H9 (cell line): ENCODE data around the gene CBX5. TPM values are rescaled to one million over a fixed set of nuclear protein-coding genes. Genes with fewer than 3 reads are reported as not detected.

ENCODE experiments used
- DNase-seq: peaks from one replicate; pipeline ENCODE4 v3.0.0-alpha.2; 2017
- H2AFZ ChIP-seq: one replicate; pipeline ENCODE4 v1.6.1; 2013; ENCODE audit warnings: mild to moderate bottlenecking, low read length, control low read depth, moderate library complexity
- H2AK5ac ChIP-seq: 2 replicates; pipeline ENCODE4 v1.6.1; 2013; ENCODE audit warnings: low read length, control low read depth, mixed read lengths; ENCODE audit not compliant: insufficient read length
- H2BK120ac ChIP-seq: one replicate; pipeline ENCODE4 v1.6.1; 2013; ENCODE audit warnings: low read depth, mild to moderate bottlenecking, low read length, control low read depth, inconsistent platforms; ENCODE audit not compliant: poor library complexity, severe bottlenecking
- H2BK12ac ChIP-seq: 2 replicates; pipeline ENCODE4 v1.6.1; 2013; ENCODE audit warnings: low read length, control low read depth, mixed read lengths, low read depth; ENCODE audit not compliant: insufficient read length
- H2BK15ac ChIP-seq: 2 replicates; pipeline ENCODE4 v1.6.1; 2013; ENCODE audit warnings: low read depth, low read length, control low read depth
- H2BK20ac ChIP-seq: one replicate; pipeline ENCODE4 v1.6.1; 2013; ENCODE audit warnings: low read depth, mild to moderate bottlenecking, low read length, control low read depth, inconsistent platforms; ENCODE audit not compliant: poor library complexity, severe bottlenecking
- H2BK5ac ChIP-seq: 2 replicates; pipeline ENCODE4 v1.6.1; 2013; ENCODE audit warnings: low read length, control low read depth, mixed read lengths; ENCODE audit not compliant: insufficient read length
- H3K14ac ChIP-seq: 2 replicates; pipeline ENCODE4 v1.6.1; 2013; ENCODE audit warnings: low read length, control low read depth; ENCODE audit not compliant: insufficient read depth
- H3K18ac ChIP-seq: 2 replicates; pipeline ENCODE4 v1.6.1; 2013; ENCODE audit warnings: low read depth, mild to moderate bottlenecking, mixed read lengths, low read length, control low read depth; ENCODE audit not compliant: insufficient read length
- H3K23ac ChIP-seq: 2 replicates; pipeline ENCODE4 v1.6.1; 2013; ENCODE audit warnings: low read length, control low read depth, mixed read lengths, low read depth; ENCODE audit not compliant: insufficient read length
- H3K23me2 ChIP-seq: 2 replicates; pipeline ENCODE4 v1.6.1; 2013; ENCODE audit warnings: low read depth, mild to moderate bottlenecking, mixed read lengths, low read length, control low read depth; ENCODE audit not compliant: insufficient read length, poor library complexity, severe bottlenecking
- H3K27ac ChIP-seq: 2 replicates; pipeline ENCODE4 v1.5.1; 2013; ENCODE audit warnings: low read length, control low read depth, mixed read lengths, low read depth; ENCODE audit not compliant: insufficient read length
- H3K27me3 ChIP-seq: 2 replicates; pipeline ENCODE4 v1.6.1; 2013; ENCODE audit warnings: low read length, control low read depth, inconsistent platforms; ENCODE audit not compliant: insufficient read depth
- H3K4ac ChIP-seq: 2 replicates; pipeline ENCODE4 v1.6.1; 2013; ENCODE audit warnings: low read depth, mild to moderate bottlenecking, control low read depth, inconsistent platforms, low read length, moderate library complexity
- H3K4me1 ChIP-seq: 2 replicates; pipeline ENCODE4 v1.6.1; 2013; ENCODE audit warnings: low read length, control low read depth, inconsistent platforms; ENCODE audit not compliant: insufficient read depth
- H3K4me2 ChIP-seq: 2 replicates; pipeline ENCODE4 v1.6.1; 2013; ENCODE audit warnings: low read length, control low read depth, mixed read lengths; ENCODE audit not compliant: insufficient read length, insufficient read depth
- H3K56ac ChIP-seq: 2 replicates; pipeline ENCODE4 v1.6.1; 2013; ENCODE audit warnings: low read depth, mild to moderate bottlenecking, mixed read lengths, low read length, control low read depth; ENCODE audit not compliant: insufficient read length
- H3K79me1 ChIP-seq: 2 replicates; pipeline ENCODE4 v1.6.1; 2013; ENCODE audit warnings: low read depth, mild to moderate bottlenecking, moderate library complexity, low read length, control low read depth, inconsistent platforms; ENCODE audit not compliant: insufficient read depth, poor library complexity, severe bottlenecking
- H3K79me2 ChIP-seq: 2 replicates; pipeline ENCODE4 v1.6.1; 2013; ENCODE audit warnings: low read length, control low read depth, inconsistent platforms; ENCODE audit not compliant: insufficient read depth
- H3K9ac ChIP-seq: 2 replicates; pipeline ENCODE4 v1.6.1; 2013; ENCODE audit warnings: low read length, control low read depth, mixed read lengths; ENCODE audit not compliant: insufficient read length; ENCODE audit errors: extremely low read depth
- H3K9me3 ChIP-seq: one replicate; pipeline ENCODE4 v1.6.1; 2013; ENCODE audit warnings: low read depth, low read length, inconsistent platforms; ENCODE audit not compliant: control insufficient read depth
- H3T11ph ChIP-seq: one replicate; pipeline ENCODE4 v1.6.1; 2013; ENCODE audit warnings: mild to moderate bottlenecking, low read length, control low read depth, inconsistent platforms
- H4K20me1 ChIP-seq: one replicate; pipeline ENCODE4 v1.6.1; 2013; ENCODE audit not compliant: control insufficient read depth, insufficient read length, insufficient read depth
- H4K5ac ChIP-seq: 2 replicates; pipeline ENCODE4 v1.6.1; 2013; ENCODE audit warnings: low read depth, mild to moderate bottlenecking, mixed read lengths, low read length, control low read depth; ENCODE audit not compliant: insufficient read length
- H4K8ac ChIP-seq: replicated peaks from 2 replicates; pipeline ENCODE4 v1.6.1; 2013; ENCODE audit warnings: low read length, control low read depth, mixed read lengths, low read depth; ENCODE audit not compliant: insufficient read length
- H4K91ac ChIP-seq: 2 replicates; pipeline ENCODE4 v1.6.1; 2013; ENCODE audit warnings: low read depth, mild to moderate bottlenecking, moderate library complexity, mixed read lengths, low read length, control low read depth; ENCODE audit not compliant: insufficient read length
- H3K27ac Mint-ChIP-seq, 3 experiments: 2 replicates in 2 of 3; 3 replicates in 1 of 3; pipeline ENCODE4 v1.8.0; 2020 to 2021; ENCODE audit warnings: mixed read lengths in 3 of 3, mild to moderate bottlenecking in 1 of 3, moderate library complexity in 1 of 3
- H3K27me3 Mint-ChIP-seq: 2 replicates; pipeline ENCODE4 v1.8.0; 2021; ENCODE audit warnings: low read depth, mild to moderate bottlenecking, moderate library complexity, mixed read lengths
- H3K36me3 Mint-ChIP-seq, 3 experiments: 2 replicates in 2 of 3; 3 replicates in 1 of 3; pipeline ENCODE4 v1.8.0; 2020 to 2021; ENCODE audit warnings: low read depth in 3 of 3, mixed read lengths in 3 of 3; ENCODE audit not compliant: insufficient read depth in 1 of 3
- H3K4me1 Mint-ChIP-seq, 2 experiments: 2 replicates each; pipeline ENCODE4 v1.8.0; 2020; ENCODE audit warnings: mixed read lengths in 2 of 2
- H3K4me3 Mint-ChIP-seq, 2 experiments: 2 replicates in 1 of 2; 3 replicates in 1 of 2; pipeline ENCODE4 v1.8.0; 2020 to 2021; ENCODE audit warnings: mild to moderate bottlenecking in 2 of 2, mixed read lengths in 2 of 2, moderate library complexity in 1 of 2
- H3K9me3 Mint-ChIP-seq, 2 experiments: 2 replicates in 1 of 2; 3 replicates in 1 of 2; pipeline ENCODE4 v1.8.0; 2020; ENCODE audit warnings: mild to moderate bottlenecking in 2 of 2, mixed read lengths in 2 of 2, moderate library complexity in 1 of 2
- WGBS: extraction: QIAGEN DNeasy Blood & Tissue Kit; methylation state at CpG from one replicate; pipeline ENCODE4 v1.1.7; 2013; ENCODE audit warnings: missing lambda C conversion rate, low lambda C conversion rate, mixed read lengths; ENCODE audit not compliant: insufficient read length; ENCODE audit errors: extremely low coverage; 5-methylcytosine and 5-hydroxymethylcytosine counted together
- total RNA-seq: library from RNA; stranded (reverse); gene quantifications from 2 replicates; pipeline ENCODE4 v1.2.1, GENCODE V29; 2021
- TF ChIP-seq, protein P1 (sequence below): fragments of 200-600 bp; sonication (generic); conservative IDR thresholded peaks from 3 replicates; pipeline ENCODE4 v1.8.0; 2021; ENCODE audit warnings: antibody characterized with exemption, mild to moderate bottlenecking

Gene CBX5
- total RNA-seq, 1 experiment from 2014 or later = 206 TPM

DNA sequence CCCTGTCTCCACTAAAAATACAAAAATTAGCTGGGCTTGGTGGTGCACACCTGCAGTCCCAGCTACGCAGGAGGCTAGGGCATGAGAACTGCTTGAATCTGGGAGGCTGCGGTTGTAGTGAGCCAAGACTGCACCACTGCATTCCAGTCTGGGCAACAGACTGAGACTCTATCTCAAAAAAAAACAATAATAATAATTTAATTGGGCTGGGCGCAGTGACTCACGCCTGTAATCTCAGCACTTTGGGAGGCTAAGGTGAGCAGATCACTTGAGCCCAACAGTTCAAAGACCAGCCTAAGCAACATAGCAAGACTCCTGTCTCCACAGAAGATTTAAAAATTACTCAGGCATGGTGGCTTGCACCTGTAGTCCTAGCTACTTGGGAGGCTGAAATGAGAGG is 26.7 kb downstream of the CBX5 start:
- H2BK15ac ChIP-seq = no peak overlapping the region
- H3K27me3 Mint-ChIP-seq = no peaks in the 10 kb centered on the region
- H2AFZ ChIP-seq = no peak overlapping the region
- no peak overlapping the region for H3K4ac ChIP-seq
- H3K14ac ChIP-seq = no peak overlapping the region
- no peak overlapping the region for H2BK20ac ChIP-seq
- no CpG with 5 or more reads among the region's 4 CpGs for WGBS
- H3K23ac ChIP-seq = no peak overlapping the region
- no peaks in the 10 kb centered on the region for H3K9me3 Mint-ChIP-seq
- TF ChIP-seq, protein P1, sequence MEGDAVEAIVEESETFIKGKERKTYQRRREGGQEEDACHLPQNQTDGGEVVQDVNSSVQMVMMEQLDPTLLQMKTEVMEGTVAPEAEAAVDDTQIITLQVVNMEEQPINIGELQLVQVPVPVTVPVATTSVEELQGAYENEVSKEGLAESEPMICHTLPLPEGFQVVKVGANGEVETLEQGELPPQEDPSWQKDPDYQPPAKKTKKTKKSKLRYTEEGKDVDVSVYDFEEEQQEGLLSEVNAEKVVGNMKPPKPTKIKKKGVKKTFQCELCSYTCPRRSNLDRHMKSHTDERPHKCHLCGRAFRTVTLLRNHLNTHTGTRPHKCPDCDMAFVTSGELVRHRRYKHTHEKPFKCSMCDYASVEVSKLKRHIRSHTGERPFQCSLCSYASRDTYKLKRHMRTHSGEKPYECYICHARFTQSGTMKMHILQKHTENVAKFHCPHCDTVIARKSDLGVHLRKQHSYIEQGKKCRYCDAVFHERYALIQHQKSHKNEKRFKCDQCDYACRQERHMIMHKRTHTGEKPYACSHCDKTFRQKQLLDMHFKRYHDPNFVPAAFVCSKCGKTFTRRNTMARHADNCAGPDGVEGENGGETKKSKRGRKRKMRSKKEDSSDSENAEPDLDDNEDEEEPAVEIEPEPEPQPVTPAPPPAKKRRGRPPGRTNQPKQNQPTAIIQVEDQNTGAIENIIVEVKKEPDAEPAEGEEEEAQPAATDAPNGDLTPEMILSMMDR = no peak
- H3K56ac ChIP-seq = no peak overlapping the region
- H3K27ac Mint-ChIP-seq = no peak overlapping the region
- no peak overlapping the region for H3K27ac ChIP-seq
- H3K4me1 Mint-ChIP-seq = peaks cover 11 to 14% of the 10 kb centered on the region in 2 experiments
- no peak overlapping the region for H3K18ac ChIP-seq
- no peak overlapping the region for H4K91ac ChIP-seq
- no peaks in the 10 kb centered on the region for H3K9me3 ChIP-seq
- H4K8ac ChIP-seq = no peak overlapping the region
- H3K79me2 ChIP-seq = no peaks in the 10 kb centered on the region; the same call in 1 of the 2 replicates
- H3K9ac ChIP-seq = no peak overlapping the region
- H2BK120ac ChIP-seq = no peak overlapping the region
- H2BK12ac ChIP-seq = no peak overlapping the region
- no peaks in the 10 kb centered on the region for H3K27me3 ChIP-seq
- no peaks in the 10 kb centered on the region for H3K23me2 ChIP-seq
- H2BK5ac ChIP-seq = no peak overlapping the region
- H4K5ac ChIP-seq = no peak overlapping the region
- peaks cover 6% of the 10 kb centered on the region; the same call in 1 of the 2 replicates for H3K4me1 ChIP-seq
- no peaks in the 10 kb centered on the region for H3K79me1 ChIP-seq
- H3K4me3 Mint-ChIP-seq = no peak overlapping the region
- H3K4me2 ChIP-seq = no peak overlapping the region
- H2AK5ac ChIP-seq = no peak overlapping the region
- H4K20me1 ChIP-seq = no peaks in the 10 kb centered on the region
- DNase-seq = no peak
- peaks cover 51 to 79% (median 78%) of the 10 kb centered on the region in 3 experiments; a peak in 6 of 7 replicates for H3K36me3 Mint-ChIP-seq
- H3T11ph ChIP-seq = no peak overlapping the region
